ENCODE results near the gene SH3TC1. TPM values are rescaled to one million over a fixed set of nuclear protein-coding genes. Genes with fewer than 3 reads are reported as not detected.

The SH3TC1 gene
- total RNA-seq, 2 experiments from 2014 or later: 119 to 127 TPM

DNA sequence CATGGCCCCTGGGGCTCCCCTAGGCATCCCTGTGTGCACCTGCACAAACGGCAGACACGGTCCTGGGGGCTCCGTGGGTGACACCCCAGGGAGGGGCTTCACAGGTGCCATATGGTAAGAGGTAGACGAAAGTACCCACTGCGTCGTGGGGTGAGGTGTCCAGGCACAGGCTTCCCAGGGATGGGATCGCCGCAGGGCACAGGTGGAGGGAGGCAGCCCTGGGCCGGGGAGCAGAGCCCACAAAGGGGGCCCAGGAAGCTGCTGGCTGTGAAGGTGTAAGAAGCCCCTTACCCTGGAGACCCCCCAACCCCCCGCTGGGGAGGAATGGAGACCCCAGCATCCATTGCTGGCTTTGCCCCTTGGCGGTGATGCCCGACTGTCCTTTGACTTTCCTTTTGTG lies 10.9 kb downstream of the SH3TC1 start:
- Mint-ChIP-seq H3K27me3 (no peaks in the 10 kb centered on the region), H3K27ac (no peak overlapping the region)

DNA sequence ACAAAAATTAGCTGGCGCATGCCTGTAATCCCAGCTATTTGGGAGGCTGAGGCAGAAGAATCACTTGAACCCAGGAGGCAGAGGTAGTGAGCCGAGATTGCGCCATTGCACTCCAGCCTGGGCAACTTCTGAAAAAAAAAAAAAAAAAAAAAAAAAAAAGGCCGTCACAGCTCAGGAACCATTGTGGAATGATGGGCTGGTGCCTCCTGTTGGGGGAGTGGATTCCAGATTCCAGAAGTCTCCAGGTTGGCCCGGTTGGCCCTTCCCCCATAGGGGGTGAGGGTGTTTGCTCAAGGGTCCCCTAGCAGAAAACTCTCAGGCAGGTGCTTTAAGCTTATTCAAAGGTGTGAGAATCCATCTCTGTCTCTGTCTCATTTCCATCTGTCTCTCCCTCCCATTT lies 11.5 kb downstream of the SH3TC1 start:
- Mint-ChIP-seq H3K9me3 (no peaks in the 10 kb centered on the region), H3K36me3 (ENCODE audit: low read depth) (peaks cover 33% of the 10 kb centered on the region)
- ATAC-seq (ENCODE audit: poor library complexity): no peak

More for the DNA sequence above, 10.9 kb downstream of the SH3TC1 start:
- no peaks in the 10 kb centered on the region for H3K9me3 Mint-ChIP-seq
- H3K36me3 Mint-ChIP-seq (ENCODE audit: low read depth): peaks cover 27% of the 10 kb centered on the region
- H3K4me1 Mint-ChIP-seq (ENCODE audit: low read depth): peaks cover 18% of the 10 kb centered on the region
- ATAC-seq (ENCODE audit: poor library complexity) (no peak), DNase-seq (no peak)
- ChIA-PET POLR2A (no interaction called here), CTCF (no interaction called here)
- TF ChIP-seq, protein P1, sequence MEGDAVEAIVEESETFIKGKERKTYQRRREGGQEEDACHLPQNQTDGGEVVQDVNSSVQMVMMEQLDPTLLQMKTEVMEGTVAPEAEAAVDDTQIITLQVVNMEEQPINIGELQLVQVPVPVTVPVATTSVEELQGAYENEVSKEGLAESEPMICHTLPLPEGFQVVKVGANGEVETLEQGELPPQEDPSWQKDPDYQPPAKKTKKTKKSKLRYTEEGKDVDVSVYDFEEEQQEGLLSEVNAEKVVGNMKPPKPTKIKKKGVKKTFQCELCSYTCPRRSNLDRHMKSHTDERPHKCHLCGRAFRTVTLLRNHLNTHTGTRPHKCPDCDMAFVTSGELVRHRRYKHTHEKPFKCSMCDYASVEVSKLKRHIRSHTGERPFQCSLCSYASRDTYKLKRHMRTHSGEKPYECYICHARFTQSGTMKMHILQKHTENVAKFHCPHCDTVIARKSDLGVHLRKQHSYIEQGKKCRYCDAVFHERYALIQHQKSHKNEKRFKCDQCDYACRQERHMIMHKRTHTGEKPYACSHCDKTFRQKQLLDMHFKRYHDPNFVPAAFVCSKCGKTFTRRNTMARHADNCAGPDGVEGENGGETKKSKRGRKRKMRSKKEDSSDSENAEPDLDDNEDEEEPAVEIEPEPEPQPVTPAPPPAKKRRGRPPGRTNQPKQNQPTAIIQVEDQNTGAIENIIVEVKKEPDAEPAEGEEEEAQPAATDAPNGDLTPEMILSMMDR (IDR thresholded peaks at IDR 0.05): no peak
- Histone ChIP-seq H3K27ac (ENCODE audit: low read depth in 1 of 2, low read length in 2 of 2) (no peak overlapping the region), H3K4me1 (ENCODE audit: insufficient read depth, low read length) (peaks cover 9% of the 10 kb centered on the region), H3K9me3 (ENCODE audit: control insufficient read depth in 1 of 2, insufficient read depth in 1 of 2, low read length in 2 of 2) (no peaks in the 10 kb centered on the region), H3K4me3 (ENCODE audit: low read length) (no peak overlapping the region), H3K36me3 (ENCODE audit: insufficient read depth, low read length) (peaks cover 46% of the 10 kb centered on the region), H3K27me3 (ENCODE audit: control insufficient read depth in 1 of 2, insufficient read depth in 2 of 2, low read length in 2 of 2) (no peaks in the 10 kb centered on the region)
- intact Hi-C loops (cut with DNase I, micrococcal nuclease): no loop called here
- H3K4me3 Mint-ChIP-seq: no peak overlapping the region

DNA sequence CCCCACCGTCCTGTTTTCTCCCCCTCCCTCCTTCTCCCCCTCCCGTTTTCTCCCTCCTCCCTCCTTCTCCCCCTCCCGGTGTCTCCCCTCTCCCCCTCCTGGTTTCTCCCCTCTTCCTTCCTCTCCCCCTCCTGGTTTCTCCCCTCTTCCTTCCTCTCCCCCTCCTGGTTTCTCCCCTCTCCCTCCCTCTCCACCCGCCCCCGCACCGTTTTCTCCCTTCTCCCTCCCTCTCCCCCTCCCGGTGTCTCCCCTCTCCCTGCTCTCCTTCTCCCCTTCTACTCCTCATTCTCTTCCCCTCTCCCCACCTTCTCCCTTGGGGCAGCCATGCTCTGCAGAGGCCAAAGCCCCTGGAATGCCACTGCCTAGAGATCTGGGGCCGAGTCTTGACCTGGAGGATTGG lies 12.2 kb downstream of the SH3TC1 start:
- peaks cover 12% of the 10 kb centered on the region for H3K4me1 Mint-ChIP-seq (ENCODE audit: low read depth)
- peaks cover 31% of the 10 kb centered on the region for H3K36me3 Mint-ChIP-seq (ENCODE audit: low read depth)
- H3K36me3 ChIP-seq (ENCODE audit: insufficient read depth, low read length): peaks cover 52% of the 10 kb centered on the region
- TF ChIP-seq, protein P1 (IDR thresholded peaks at IDR 0.05): no peak
- H3K27me3 Mint-ChIP-seq: no peaks in the 10 kb centered on the region
- H3K4me1 ChIP-seq (ENCODE audit: insufficient read depth, low read length): no peaks in the 10 kb centered on the region
- no peak overlapping the region for H3K4me3 Mint-ChIP-seq
- ATAC-seq (ENCODE audit: poor library complexity) (no peak), DNase-seq (no peak)
- H3K4me3 ChIP-seq (ENCODE audit: low read length): no peak overlapping the region
- POLR2A ChIA-PET: no interaction called here
- no peak overlapping the region for H3K27ac Mint-ChIP-seq
- H3K9me3 Mint-ChIP-seq: no peaks in the 10 kb centered on the region
- H3K27me3 ChIP-seq (ENCODE audit: control insufficient read depth in 1 of 2, insufficient read depth in 2 of 2, low read length in 2 of 2): no peaks in the 10 kb centered on the region
- CTCF ChIA-PET: no interaction called here
- no peaks in the 10 kb centered on the region for H3K9me3 ChIP-seq (ENCODE audit: control insufficient read depth in 1 of 2, insufficient read depth in 1 of 2, low read length in 2 of 2)
- H3K27ac ChIP-seq (ENCODE audit: low read depth in 1 of 2, low read length in 2 of 2): no peak overlapping the region
- intact Hi-C loops (cut with DNase I, micrococcal nuclease): no loop called here

More for the DNA sequence above, 11.5 kb downstream of the SH3TC1 start:
- CTCF ChIA-PET: no interaction called here
- Mint-ChIP-seq H3K4me1 (ENCODE audit: low read depth) (peaks cover 18% of the 10 kb centered on the region), H3K27ac (no peak overlapping the region), H3K27me3 (no peaks in the 10 kb centered on the region), H3K4me3 (no peak overlapping the region)
- TF ChIP-seq, protein P1 (IDR thresholded peaks at IDR 0.05): no peak
- POLR2A ChIA-PET: no interaction called here
- peaks cover 5% of the 10 kb centered on the region for H3K4me1 ChIP-seq (ENCODE audit: insufficient read depth, low read length)
- intact Hi-C loops (cut with DNase I, micrococcal nuclease): no loop called here
- H3K9me3 ChIP-seq (ENCODE audit: control insufficient read depth in 1 of 2, insufficient read depth in 1 of 2, low read length in 2 of 2): no peaks in the 10 kb centered on the region
- peaks cover 48% of the 10 kb centered on the region for H3K36me3 ChIP-seq (ENCODE audit: insufficient read depth, low read length)
- no peak for DNase-seq
- H3K27ac ChIP-seq (ENCODE audit: low read depth in 1 of 2, low read length in 2 of 2): no peak overlapping the region
- H3K27me3 ChIP-seq (ENCODE audit: control insufficient read depth in 1 of 2, insufficient read depth in 2 of 2, low read length in 2 of 2): no peaks in the 10 kb centered on the region
- H3K4me3 ChIP-seq (ENCODE audit: low read length): no peak overlapping the region

Measured in CD4-positive, alpha-beta T cell (primary cell).